HG02870 (cell line): ENCODE data around the gene ZBTB7C.

Source experiments
- ATAC-seq: cut with Tn5 transposase; IDR thresholded peaks from one replicate; pipeline ENCODE4 v1.9.1; 2021; ENCODE audit warnings: mild to moderate bottlenecking, moderate library complexity; ENCODE audit not compliant: unreplicated experiment

Gene ZBTB7C

DNA sequence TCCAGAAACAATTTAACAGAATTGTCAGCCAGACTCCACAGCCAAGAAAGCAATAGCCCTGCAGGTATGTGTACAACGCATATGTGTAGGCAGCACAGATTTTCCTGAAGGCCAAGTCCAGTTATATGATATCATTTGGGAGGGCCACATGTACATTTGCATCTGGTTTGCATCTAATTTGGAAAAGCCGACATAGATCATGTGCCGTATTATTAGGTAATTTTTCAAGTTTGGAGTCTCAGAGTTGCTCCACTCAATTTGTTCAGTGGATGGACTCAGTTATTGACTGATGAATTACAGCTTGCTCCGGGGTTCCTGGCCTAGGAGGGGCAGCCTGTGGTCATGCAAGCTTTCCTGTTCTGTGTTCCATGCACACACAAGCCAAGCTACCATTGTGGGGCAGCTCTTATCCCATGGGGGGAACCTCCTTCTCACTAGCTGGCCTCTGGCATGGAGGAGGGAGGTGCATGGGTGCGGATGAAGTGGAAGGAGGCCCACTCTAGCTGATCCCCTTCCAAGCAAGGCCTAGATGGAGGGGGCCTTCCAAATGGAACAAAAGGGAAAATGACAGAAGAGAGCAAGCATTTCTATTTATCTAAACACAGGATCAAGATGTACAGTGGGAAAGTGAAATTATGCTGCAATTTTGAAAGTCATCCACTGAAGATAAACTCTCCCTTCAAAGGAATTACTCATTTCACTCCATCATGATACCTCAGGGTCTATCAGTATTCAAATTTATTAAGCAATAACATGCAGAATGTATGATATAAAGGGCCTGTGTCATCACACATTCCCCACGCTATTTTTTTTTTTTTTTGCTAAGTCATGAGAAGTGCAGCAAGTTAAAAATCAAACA is 276.2 kb downstream of the ZBTB7C start:
- ATAC-seq: no peak

DNA sequence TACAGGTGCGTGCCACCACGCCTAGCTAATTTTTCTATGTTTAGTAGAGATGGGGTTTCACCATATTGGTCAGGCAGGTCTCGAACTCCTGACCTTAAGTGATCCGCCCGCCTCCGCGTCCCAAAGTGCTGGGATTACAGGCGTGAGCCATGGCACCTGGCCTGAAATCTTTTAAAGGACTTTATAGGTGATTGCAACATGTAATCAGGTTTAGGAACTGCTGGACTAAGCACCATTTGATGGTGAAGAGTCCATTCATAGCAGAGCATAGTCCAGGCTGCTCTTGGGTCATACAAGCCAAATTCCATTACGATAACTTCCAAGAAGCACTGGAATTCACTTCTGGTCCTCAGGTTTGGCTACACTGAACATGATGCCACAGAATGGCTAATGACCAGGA is 278.1 kb downstream of the ZBTB7C start:
- ATAC-seq: no peak

DNA sequence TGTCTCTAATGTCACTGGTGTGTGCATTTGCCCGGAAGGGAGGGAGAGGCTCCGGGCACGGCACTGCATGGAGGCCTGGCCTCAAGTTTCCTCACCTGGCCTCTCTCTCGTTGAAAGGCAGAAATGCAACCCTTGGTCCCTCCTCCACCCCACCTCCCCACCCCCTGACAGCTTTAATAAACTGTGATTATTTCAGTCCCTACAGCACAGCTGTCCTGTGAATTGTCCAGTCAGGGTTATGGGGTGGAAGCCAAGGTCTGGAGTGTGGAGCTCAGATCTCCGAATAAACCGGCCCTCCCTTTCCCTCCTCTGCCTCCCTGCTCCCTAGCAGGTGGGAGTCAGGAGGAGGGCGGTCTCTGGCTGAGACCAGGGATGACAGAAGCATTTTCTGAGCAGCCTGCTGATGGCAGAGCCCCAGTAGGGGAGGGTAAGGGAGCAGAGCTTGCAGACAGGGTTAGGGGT is 279.5 kb downstream of the ZBTB7C start:
- no peak for ATAC-seq

GRCh38 chr18:48127606-48128005 is 281.6 kb downstream of the ZBTB7C start:
- ATAC-seq: no peak

GRCh38 chr18:48126240-48126639 is 282.9 kb downstream of the ZBTB7C start:
- no peak for ATAC-seq

GRCh38 chr18:48125724-48126123 is 283.5 kb downstream of the ZBTB7C start:
- ATAC-seq: no peak

- peak; percentile 94 for ATAC-seq
Observed at GRCh38 chr18:48124857-48125626, 284.1 kb downstream of the ZBTB7C start.

GRCh38 chr18:48123941-48124340 is 285.2 kb downstream of the ZBTB7C start:
- ATAC-seq: no peak

DNA sequence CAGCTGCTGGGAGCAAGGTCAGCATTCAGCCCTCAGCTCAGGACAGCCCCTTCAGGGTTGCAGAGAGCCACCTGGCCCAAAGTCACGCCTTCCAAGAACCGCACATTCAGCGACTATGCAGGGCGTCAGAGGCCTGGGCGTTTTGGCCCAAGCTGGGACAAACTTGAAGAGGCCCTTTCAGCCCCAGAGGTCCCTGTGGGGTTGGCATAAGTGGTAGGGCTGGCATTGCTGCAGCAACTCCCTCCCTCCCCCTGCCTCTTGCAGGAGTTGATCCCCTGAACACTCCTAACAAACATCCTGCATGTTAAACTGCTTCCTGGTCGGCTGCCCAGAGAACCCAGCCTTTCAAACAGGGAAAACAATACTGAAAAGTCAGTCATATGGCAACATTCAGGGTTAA is 285.9 kb downstream of the ZBTB7C start:
- ATAC-seq: no peak

- ATAC-seq: no peak
Observed at GRCh38 chr18:48122816-48123215, 286.4 kb downstream of the ZBTB7C start.

DNA sequence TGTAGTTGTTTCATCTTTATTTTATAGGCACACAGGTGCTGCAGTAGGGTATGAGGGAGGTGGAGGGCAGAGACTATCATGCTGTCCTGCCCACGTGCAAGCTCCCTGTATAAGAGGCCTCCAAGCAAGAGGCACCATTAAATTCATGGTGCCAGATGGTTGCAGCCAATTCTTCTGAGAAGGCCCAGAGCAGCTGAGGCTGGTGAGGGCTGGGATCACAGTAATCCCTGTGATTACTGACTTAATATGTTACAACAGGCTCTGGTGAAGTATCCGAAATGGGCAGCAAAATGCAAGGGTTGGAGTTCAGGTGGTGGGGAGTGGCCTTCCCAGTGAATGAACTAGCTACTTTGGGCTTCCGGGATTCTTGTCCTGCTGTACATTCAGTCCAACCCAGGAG is 286.8 kb downstream of the ZBTB7C start:
- no peak for ATAC-seq

- ATAC-seq: no peak
Observed at GRCh38 chr18:48121752-48122151, 287.4 kb downstream of the ZBTB7C start.

GRCh38 chr18:48119204-48119603 is 290.0 kb downstream of the ZBTB7C start:
- ATAC-seq: no peak

DNA sequence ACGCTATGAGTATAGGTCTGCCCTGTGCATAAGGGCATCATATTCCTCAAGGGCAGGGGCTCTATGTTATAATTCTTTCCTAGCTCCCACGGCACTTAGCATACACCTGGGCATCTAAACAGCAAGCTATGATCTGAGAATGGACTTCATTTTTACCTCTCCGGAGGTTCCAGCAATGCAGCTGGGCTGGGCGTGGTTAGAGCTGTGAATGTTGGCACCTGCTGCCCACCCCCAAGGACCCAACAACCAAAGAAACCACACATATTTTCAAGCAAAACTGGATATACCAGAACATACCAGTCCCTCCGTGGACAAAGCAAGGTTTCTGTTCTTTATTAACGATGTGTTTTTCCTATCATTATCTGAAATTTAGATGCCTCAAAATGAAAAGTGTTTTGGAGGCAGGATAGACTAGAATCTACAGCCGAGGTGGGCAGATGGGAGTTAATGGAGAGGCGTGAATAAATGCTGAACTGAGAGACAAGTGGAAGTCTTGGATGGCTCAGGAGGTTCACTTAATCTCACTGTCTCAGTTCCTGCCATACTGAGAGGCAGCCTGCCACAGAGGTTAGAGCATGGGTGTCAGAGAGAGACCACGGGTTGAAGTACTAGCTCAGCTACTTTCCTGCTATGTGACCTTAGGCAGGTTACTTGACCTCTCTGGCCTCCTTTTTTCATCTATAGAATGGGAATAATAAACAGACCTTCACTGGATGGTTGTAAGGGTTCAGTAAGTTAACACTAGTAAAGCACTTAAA is 292.1 kb downstream of the ZBTB7C start:
- no peak for ATAC-seq

- ATAC-seq: no peak
Observed at GRCh38 chr18:48116017-48116416, 293.2 kb downstream of the ZBTB7C start.

DNA sequence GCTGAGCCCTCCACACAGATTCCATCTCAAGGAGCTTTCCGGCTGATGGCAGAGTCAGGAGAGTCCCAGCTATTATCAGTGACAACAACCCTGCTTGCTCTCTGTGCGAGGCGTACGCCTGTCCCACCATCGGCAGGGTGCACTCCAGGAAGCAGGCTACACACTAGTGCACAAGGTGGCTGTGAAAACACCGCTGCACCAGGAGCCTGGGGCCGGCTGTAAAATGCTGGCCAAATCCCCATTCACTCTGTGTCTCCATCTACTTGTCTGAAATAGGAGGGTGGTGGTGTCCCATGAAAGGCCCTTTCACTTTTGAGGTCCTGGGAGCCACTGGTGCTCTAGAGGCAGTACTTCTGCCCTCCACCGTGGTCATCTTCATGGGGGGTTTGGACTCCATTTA is 295.5 kb downstream of the ZBTB7C start:
- no peak for ATAC-seq

DNA sequence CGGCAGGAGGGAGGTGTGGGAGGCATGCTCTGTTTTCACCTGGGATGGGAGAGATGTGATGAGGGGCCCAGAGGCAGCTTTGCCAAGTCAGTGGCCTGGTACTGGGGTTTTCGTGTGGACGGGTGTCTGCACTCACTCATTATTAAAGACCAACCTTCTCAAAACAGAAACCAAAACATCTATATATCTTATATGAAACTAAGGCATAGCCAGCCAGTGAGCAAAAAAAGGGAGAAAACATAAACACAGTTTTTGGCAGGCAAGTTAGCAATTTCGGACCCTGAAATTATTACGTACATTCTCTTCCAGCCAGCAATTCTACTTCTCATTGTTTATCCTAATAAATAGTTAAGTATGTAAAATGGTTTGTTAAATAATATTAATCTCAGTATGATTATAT is 297.6 kb downstream of the ZBTB7C start:
- no peak for ATAC-seq

DNA sequence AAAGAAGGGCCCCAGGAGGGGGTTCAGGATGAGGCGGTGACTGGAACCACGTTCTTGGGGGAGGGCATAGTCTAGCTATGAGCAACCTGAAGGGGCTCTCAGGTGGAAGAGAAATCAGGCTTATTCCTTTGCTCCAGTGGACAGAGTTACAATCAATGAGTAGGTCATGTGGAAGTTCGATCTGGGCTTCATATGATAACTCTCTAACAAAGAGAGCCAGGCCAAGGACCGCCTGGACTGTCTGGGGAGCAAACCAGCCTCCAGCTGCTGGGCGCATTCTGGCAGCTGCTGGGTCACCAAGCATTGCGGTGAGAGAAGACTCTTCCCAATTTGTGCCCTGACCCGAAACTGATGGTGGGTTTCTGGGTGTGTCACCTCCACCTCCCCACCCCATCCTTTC is 298.4 kb downstream of the ZBTB7C start:
- no peak for ATAC-seq

DNA sequence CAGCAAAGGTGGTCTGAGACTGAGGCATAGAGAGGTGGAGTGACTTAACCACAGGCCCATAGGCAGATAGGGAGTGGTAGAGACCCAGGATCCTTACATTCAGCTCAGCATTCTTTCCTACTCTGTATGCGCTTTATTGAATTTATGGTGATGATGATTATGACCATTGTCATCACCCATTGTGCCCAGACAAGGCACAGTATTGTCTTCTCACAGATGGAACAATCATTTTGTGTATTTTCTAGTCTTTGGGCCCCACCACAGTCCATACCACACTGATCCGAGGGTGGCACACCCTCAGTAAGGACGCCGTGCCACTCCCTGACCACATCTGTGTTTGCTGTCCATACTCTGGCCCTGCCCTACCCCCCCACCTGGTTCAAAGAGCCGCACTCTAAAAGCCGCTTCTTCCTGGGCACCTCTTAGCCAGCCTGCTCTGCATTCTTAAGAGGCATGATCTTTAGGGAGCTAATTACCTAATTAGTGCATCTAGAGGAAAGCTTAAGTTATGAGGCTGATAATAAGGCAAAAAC is 299.2 kb downstream of the ZBTB7C start:
- no peak for ATAC-seq

DNA sequence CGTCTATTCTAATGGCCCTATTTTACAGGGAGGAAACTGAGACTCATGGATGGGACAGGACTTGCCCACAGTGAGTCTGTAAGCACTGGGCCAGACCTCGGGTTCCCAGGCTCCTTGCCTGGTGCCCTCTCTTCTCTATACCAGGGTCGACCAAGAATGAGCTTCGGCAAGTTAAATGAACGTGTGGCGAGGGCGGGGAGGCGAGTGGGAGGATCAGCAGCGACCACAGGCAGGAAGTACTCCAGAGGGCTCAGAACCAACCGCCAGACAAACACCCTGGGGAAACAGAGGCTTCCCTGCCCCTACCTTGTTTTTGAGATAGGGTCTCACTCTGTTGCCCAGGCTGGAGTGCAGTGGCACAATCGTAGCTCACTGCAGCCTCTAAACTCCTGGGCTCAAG is 301.0 kb downstream of the ZBTB7C start:
- ATAC-seq: no peak
